ENCODE data around the gene CXCR3.
"Not testable (repeated sequence)": the region's sequence is repeated elsewhere in the genome, so short reads cannot be mapped to it uniquely, and the experiment has no call there.

CXCR3 gene

DNA sequence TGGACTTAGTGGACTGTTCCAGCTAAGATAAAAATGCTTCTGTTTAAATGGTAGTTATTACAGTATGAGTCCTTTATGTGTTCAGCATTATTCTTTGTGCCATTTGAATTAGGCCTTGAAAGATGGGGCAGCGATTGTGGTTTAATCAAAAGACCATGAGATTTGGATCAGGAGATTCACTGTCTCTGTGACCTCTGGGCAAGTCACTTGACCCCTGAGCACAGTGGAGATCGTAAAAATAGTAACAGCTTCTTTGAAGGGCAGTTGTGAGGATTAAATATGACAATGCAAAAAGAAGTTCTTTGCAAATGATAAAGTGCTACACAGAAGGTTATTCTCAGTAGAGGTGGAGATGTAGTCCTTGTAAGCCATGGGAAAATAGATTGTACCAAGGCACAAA is 10.8 kb downstream of the CXCR3 start:
- no peak for DNase-seq

DNA sequence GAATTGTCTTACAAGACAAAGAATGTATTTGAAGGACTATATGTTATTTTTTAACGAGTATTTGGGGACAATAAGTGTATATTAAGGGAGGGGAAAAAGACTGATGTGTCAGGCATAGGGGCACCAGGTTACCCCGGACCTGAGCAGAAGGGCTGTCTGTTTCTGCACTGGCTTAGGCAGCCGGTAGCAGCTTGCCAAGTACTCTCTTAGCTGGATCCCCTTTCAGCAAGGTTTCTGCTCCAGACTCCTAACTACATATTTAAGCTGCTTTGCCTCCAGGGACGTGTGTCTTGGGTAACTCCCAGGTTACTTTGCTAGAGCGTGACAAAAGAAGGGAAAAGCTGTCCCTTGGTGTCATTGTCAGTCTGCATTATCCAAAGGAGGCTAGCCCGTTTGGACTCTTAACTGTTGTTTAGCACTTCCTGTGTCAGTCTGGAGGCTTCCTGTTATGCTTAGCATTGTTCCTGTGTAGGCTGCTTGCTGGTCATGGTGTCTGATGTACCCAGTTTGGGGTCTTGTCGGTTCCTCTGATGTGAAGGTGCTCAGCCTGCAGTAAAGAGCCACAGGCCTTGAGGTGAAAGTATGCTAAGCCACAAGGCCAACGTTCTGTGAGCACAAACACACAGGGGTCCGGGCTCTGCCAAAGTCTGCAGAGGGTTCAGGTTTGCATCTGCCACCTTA is 11.6 kb downstream of the CXCR3 start:
- DNase-seq: no peak

DNA sequence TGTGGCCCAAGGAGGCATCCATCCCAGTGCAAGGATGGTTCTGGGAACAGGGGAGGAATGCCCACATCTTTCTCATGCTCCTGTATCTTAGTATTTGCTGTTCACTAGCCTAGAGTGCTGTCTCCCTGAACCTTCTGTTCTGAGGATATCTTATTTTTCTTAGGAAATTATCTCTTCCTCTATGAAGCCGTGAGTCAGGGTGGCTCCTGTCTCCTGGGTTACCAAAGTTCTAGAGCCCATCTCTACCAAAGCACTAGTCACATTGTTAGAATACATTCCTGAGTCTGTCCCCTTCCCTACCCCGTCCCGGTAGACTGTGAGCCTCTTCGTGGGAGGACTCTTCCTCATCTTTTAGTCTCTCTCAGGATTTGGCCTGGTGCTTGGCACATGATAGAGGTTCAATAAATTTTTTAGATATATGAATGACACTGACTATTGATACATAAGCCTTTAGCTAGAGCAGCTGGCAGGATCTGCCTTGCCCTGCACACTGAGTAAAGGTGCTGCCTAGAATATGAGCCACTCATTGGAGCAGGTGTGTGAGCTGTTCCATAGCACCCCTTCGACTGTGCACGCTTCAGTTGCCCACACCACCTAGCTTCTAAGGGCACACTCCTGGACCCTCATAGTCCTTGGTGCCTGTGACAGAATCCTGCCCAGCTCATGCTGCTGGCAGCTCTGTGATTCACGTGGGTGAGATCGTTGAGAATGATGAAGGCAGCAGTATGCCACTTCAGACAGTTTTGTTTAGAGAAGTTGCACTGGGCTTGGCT is 13.3 kb downstream of the CXCR3 start:
- DNase-seq: no peak

DNA sequence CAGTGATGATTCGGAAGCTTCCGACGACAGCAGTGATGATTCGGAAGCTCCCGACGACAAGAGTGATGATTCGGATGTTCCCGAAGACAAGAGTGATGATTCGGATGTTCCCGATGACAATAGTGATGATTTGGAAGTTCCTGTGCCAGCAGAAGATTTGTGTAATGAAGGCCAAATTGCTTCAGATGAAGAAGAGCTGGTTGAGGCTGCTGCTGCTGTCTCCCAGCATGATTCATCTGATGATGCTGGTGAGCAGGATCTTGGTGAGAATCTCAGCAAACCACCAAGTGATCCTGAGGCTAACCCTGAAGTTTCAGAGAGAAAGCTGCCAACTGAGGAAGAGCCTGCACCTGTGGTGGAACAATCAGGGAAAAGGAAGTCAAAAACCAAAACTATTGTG is 14.2 kb downstream of the CXCR3 start:
- no peak for DNase-seq

DNA sequence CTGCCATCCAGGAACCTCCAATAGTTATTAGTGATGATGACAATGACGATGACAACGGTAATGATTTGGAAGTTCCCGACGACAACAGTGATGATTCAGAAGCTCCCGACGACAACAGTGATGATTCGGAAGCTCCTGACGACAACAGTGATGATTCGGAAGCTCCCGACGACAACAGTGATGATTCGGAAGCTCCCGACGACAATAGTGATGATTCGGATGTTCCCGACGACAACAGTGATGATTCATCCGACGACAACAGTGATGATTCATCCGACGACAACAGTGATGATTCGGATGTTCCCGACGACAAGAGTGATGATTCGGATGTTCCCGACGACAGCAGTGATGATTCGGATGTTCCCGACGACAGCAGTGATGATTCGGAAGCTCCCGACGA is 14.7 kb downstream of the CXCR3 start:
- DNase-seq: no peak

DNA sequence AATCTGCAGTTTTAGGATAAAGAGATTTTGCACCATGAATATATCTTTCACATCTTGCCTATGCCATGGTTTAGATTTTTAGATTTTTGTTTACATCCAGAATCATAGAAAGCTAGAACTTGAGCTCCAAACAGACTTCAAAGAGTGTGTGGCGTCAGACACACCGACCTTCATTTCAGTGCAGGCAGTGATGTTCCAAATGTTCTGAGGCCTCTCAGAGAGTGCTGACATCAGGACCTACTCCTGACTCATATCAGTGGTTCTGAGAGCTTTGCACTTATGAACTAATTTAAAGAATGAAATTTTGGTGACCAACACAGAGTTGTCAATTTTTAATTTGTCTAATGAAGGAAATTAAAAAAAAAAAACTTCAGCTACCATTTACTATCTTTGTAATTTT is 18.3 kb downstream of the CXCR3 start:
- DNase-seq: no peak

DNA sequence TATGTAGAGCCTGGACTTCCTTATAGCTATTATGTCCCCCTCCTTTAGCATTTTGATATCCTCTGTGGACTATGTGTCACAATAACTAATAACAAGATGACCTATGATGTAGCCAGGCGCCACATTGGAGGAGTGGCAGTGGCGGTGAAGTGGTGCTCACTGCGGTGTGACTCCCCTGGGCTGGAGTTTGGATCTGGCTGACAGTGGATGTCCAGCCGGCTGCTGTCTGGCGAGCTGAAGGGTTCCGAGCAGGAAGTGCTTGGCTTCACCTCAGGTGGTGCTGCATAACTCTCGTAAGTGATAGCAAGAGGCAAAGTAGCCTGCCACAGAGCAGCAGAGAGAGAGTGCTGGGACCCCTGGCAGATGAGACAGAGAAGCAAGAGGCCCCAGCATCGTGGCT is 25.1 kb downstream of the CXCR3 start:
- not testable (repeated sequence) for DNase-seq

DNA sequence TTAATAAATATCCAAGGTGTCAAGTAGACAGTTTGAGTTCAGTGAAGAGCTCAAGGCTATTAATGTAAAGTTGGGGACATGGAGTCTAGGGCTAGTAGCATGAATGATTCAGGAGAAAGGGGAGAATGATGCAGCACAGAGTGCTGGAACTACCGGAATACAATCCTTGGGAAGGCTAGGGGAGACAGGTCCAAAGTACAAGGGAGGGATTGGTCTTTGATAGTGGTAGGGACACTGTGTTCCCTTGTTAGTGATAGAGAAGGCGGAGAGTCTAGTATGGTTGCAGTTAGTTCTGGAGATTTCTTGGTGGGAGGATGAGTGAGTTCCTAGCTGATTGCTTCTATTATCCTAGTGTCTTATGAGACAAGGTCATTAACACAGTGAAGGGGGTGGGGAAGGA is 31.4 kb downstream of the CXCR3 start:
- no peak for DNase-seq

DNA sequence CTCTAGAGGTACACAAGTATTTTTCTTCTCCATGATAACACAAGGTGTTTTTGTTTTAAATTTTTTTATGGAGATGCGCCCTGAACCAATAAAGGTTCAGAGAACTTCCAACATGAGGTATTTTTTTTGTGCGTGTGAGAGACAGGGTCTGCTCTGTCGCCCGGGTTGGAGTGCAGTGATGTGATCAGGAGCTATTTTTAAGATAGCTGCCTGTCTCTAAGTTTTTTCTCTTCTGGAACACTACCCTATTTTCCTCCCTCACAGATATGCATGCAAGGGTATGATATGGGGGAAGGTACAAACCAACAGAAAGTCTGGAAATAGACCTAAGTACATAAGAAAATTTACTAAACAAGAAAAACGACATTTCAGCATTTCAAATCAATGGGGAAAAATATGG is 37.1 kb downstream of the CXCR3 start:
- no peak for DNase-seq

DNA sequence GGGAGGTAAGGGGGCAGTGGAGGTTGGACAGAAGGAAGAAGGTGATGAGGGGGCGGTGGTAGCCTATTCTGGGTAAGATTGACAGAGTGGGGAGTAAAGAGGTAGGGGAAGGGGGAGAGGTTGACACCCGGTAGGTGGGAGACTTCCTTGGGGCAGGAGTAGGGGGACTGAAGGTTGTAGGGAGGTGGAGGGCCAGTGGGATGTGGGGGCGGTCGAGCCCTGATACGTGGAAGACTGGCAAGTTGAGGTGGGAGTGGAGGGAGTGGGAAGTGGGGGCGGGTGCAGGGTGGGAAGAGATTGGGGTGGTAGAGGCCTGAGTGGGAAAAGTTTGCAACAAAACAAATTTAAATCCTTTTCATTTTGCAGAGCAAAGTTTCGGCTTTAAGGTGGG is 38.3 kb downstream of the CXCR3 start:
- DNase-seq: no peak

DNA sequence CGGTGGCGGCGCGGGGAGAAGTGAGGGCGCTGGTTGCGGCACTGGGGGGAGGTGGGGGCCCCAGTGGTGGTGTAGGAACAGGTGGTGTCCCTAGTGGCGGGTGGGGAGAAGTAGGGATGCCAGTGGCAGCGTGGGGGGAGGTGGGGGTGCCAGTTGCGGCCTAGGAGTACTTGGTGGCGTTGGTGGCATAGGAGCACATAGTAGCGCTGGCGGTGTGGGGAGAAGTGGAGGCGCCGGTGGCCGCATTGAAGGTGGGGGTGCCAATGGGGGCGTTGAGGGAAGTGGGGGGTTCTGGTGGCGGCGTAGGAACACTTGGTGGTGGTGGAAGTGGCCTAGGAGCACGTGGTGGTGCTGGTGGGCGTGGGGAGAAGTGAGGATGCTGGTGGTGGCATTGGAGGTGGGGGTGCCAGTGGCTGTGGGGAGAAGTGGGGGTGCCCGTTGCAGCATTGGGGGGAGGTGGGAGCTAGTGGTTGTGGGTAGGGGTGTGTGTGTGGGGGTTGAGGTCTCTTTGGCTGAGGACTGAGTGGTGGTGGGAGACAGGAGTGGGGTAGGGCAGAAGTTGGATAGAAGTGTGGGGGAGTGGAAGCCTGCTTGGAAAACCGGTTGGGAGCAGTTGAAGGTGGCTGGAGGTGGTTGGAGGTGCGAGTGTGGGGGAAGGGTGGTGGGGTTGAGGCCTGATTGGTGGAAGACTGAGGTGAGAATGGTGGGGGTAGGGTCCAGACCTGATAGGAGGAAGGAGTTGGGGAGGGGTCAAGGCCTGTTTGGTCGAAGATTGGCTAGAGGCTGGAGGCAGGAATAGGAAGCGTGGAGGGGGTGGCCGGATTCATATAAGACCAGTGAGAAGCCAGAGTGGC is 38.9 kb downstream of the CXCR3 start:
- DNase-seq: no peak

DNA sequence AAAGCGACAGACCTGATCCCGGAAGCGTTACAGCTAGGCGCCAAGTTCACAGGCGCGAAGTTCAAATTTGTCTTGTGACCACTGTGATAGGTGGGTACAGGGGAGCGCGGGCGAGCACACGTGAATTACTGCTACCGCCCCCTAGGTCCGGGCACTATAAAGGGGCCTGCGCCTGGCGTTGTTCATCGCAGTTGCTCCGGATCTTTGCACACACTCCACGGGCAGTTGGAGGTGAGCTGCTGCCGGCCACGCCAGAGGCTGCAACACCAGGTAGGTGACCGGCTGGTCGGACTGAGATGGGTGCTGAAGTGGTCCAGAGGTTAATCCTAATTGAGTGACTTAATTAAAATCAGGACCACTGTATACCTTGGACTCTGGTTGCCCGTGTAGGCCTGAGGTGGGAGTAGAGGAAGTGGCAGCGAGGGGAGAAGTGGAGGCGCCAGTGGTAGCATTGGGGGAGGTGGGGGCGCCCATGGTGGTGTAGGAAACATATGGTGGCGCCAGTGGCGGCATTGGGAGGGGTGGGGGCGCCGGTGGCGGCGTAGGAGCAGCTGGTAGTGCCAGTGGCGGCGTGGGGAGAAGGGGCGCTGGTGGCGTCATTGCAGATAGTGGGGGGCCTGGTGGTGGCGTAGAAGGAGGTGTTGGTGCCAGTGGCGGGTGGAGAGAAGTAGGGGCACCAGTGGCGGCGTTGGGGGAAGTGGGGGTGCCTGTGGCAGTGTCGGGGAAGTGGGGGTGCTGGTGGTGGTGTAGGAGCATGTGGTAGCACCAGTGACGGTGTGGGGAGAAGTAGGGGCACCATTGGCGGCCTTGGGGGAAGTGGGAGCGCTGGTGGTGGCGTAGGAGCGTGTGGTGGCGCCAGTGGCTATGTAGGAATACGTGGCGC is 39.8 kb downstream of the CXCR3 start, which contains the start of gene GCNA:
Gene GCNA (plus strand): TSS at position 185 of the 883 bp plus-strand sequence. CDS start 2,385 bp downstream, outside the sequence.
- no peak for DNase-seq

DNA sequence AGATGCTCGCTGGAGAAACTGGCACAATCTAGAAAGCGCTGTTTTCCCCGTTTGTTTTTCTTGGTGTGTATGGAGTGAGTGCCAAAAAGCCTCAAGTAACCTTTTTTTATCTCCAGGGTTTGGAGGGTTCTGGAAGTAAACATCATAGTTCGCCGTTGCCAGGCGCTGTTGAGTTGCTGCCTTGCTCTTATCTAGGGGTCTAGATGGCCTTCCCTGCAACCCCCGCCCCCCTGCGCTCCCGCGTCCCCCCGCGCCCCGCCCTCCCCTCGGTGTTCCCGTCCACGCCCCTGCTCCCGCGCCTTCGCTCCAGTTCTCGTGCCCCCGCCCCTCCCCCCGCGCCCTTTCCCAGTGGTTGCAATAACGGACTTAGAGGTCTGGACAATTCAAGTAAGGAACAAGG is 40.6 kb downstream of the CXCR3 start:
- DNase-seq: no peak

DNA sequence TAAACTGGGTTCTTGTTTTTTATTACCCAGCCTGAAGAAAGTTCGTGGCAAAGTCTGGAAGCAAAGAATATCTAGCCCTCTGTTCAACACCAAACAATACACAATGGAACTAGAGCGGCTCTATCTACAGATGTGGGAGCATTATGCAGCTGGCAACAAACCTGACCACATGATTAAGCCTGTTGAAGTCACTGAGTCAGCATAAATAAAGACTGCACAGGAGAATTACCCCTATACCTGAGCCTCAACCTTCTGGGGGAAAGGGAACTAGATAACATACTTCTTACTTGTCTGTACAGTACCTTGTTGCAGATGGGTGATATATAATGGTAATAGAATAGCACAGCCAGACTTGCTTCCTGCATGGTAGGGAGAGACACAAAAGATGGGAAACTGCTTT is 44.7 kb downstream of the CXCR3 start:
- DNase-seq: no peak

DNA sequence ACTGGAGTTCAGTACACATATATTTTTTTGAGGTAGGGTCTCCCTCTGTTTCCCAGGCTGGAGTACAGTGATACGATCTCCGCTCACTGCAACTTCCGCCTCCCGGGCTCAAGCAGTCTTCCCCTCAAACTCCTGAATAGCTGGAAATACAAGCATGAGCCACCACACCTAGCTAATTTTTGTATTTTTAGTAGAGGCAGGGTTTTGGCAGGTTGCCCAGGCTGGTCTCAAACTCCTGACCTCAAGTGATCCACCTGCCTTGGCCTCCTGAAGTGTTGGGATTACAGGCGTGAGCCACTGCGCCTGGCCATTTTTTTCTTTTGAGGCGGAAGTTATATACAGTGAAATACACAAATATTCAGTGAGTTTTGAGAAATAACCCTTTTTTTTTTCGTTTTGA is 46.9 kb downstream of the CXCR3 start:
- DNase-seq: not testable (repeated sequence)

All from activated naive CD4-positive, alpha-beta T cell treated with Interleukin-2 at 50 U/mL for 16 hours (primary cell).